Stimulated activated naive CD8-positive, alpha-beta T cell treated with anti-CD3 and anti-CD28 coated beads, Interleukin-15, amount 100 ng/mL, for 72 hours (primary cell): Measurements from ENCODE around the gene MT1B.

Source experiments
- ATAC-seq: fragments of 150-1000 bp; cut with Tn5 transposase; 2 replicates; pipeline ENCODE4 v1.10.0; 2021; ENCODE audit warnings: mild to moderate bottlenecking, moderate library complexity
- DNase-seq, 2 donors: peaks; one replicate each; pipeline ENCODE4 v3.0.0; 2021 to 2022
- H3K27ac Mint-ChIP-seq, 2 donors: one replicate each; pipeline ENCODE4 v1.8.0; 2022; ENCODE audit warnings: mild to moderate bottlenecking in 2 of 2, mixed read lengths in 2 of 2, moderate library complexity in 2 of 2
- H3K27me3 Mint-ChIP-seq: one replicate; pipeline ENCODE4 v1.8.0; 2022; ENCODE audit warnings: mixed read lengths
- H3K4me1 Mint-ChIP-seq: one replicate; pipeline ENCODE4 v1.8.0; 2022; ENCODE audit warnings: mild to moderate bottlenecking, mixed read lengths
- H3K4me3 Mint-ChIP-seq, 2 donors: one replicate each; pipeline ENCODE4 v1.8.0; 2022; ENCODE audit warnings: mild to moderate bottlenecking in 2 of 2, mixed read lengths in 2 of 2, moderate library complexity in 1 of 2
- H3K9me3 Mint-ChIP-seq, 2 donors: one replicate each; pipeline ENCODE4 v1.8.0; 2022; ENCODE audit warnings: mixed read lengths in 2 of 2

Gene MT1B

DNA sequence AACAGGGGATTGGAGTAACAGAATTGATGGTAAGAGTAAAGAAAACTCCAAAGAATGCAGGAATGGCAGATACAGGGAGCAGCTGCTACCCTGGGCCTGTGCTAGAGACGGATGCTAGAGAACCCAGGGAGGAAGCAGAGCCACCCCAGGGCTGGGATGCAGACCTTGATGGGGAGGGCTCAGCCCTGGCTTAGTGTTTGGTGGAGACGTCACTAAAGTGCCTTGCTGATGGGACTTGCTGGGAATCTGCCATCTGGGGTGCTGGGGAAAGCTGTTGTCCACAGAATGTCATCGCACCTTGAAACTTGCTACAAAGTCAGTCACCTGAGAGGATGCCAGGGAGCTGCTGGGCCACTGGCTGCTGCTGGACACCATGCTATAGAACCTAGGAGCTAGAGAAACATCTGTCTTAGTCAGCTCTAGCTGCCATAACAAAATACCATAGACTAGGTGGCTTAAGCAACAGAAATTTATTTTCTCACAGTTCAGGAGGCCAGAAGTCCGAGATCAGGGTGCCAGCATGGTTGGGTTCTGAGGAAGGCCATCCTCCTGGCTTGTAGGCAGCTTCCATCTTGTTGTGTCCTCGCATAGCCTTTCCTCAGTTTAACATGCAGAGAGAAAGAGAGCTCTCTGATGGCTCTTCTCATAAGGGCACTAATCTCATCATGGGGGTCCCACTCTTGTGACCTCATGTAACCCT lies 45.9 kb downstream of the MT1B start:
- Mint-ChIP-seq H3K27me3 (no peaks in the 10 kb centered on the region), H3K4me3 (no peak overlapping the region), H3K27ac (no peak overlapping the region), H3K4me1 (peaks cover 12% of the 10 kb centered on the region), H3K9me3 (peaks cover 0 to 12% of the 10 kb centered on the region in 2 donors)
- no peak for DNase-seq
- ATAC-seq: no peak

DNA sequence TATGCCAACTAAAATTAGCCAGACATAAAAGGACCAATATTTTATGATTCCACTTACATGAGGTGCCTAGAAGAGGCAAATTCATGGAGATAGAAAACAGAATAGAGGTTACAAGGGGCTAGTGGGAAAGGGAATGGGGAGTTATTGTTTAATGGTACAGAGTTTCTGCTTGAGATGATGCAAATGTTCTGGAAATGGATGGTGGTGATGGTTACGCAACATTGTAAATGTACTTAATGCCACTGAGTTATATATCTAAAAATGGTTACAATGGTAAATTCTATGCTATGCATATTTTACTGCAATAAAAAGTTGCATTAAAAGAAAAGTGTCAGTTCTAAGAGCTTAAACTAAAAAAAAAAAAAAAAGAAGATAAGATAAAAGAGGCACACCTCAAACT lies 48.5 kb downstream of the MT1B start:
- Mint-ChIP-seq H3K27ac (no peak overlapping the region), H3K9me3 (peaks cover 0 to 12% of the 10 kb centered on the region in 2 donors), H3K27me3 (no peaks in the 10 kb centered on the region), H3K4me1 (peaks cover 14% of the 10 kb centered on the region), H3K4me3 (no peak overlapping the region)
- no peak for ATAC-seq
- no peak for DNase-seq

DNA sequence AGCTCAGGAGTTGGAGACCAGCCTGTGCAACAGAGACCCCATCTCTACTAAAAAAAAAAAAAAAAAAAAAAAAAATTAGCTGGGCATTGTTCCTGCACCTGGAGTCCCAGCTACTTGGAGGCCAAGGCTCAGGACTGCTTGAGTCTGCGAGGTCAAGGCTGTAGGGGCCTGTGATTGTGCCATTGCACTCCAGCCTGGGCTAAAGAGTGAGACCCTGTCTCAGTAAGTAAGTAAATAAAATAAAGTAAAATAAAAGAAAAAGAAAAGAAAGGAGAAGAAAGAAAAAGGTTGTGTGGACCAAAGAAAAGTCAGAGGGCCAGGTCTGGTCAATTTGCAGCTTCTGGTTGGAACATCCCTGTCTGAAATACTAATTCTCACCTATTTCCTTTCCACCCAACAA lies 48.9 kb downstream of the MT1B start:
- Mint-ChIP-seq H3K27ac (no peak overlapping the region), H3K4me3 (no peak overlapping the region), H3K4me1 (peaks cover 19% of the 10 kb centered on the region), H3K27me3 (no peaks in the 10 kb centered on the region), H3K9me3 (peaks cover 0 to 12% of the 10 kb centered on the region in 2 donors)
- ATAC-seq: no peak
- no peak for DNase-seq

DNA sequence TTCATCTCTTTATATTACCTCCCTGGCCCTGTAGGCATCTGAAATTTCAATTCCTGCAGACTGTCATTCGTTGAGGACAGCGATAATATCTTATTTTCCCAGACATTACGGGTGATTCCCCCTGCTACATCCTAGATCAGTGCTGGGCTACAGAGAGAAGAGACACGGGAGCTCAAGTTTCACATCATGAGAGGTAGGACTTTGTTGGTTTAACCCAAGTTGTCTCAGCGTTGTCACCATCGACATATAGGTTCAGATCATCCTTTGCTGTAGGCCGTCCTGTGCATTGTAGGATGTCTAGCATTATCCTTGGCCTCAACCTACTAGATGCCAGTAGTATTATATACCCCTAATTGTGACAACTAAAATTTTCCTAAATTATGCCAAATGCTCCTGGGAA lies 49.8 kb downstream of the MT1B start:
- Mint-ChIP-seq H3K9me3 (peaks cover 0 to 12% of the 10 kb centered on the region in 2 donors), H3K4me1 (peaks cover 28% of the 10 kb centered on the region), H3K4me3 (no peak overlapping the region), H3K27ac (peak overlapping the region in 1 of 2 donors; percentile 91), H3K27me3 (no peaks in the 10 kb centered on the region)
- no peak for DNase-seq
- no peak for ATAC-seq
